ENCODE results near the gene MUC6.

MUC6 gene

GRCh38 chr11:1026641-1027482, 9.7 kb downstream of the MUC6 start (continued):
- no peak for TF ChIP-seq ZNF174 (tag by site-specific recombination; IDR thresholded peaks at IDR 0.05)
- TF ChIP-seq ZNF610 (tag by site-specific recombination; IDR thresholded peaks at IDR 0.05; ENCODE audit: borderline replicate concordance): no peak
- TF ChIP-seq ZNF561 (tag by site-specific recombination; IDR thresholded peaks at IDR 0.05; ENCODE audit: borderline replicate concordance): no peak
- TF ChIP-seq ZNF280C (tag by site-specific recombination; IDR thresholded peaks at IDR 0.05): no peak
- TF ChIP-seq BCL11B (tag by site-specific recombination; IDR thresholded peaks at IDR 0.05; ENCODE audit: low read depth): no peak
- no peak for TF ChIP-seq OVOL3 (tag by site-specific recombination; IDR thresholded peaks at IDR 0.05)
- no peak for TF ChIP-seq ZNF544 (tag by site-specific recombination; IDR thresholded peaks at IDR 0.05)
- no peak for TF ChIP-seq PRDM6 (tag by site-specific recombination; IDR thresholded peaks at IDR 0.05)

GRCh38 chr11:1026163-1026450, 10.4 kb downstream of the MUC6 start:
- TF ChIP-seq ZNF623 (tag by site-specific recombination; IDR thresholded peaks at IDR 0.05) (no peak), ZNF629 (tag by site-specific recombination; IDR thresholded peaks at IDR 0.05) (no peak), ZNF350 (tag by site-specific recombination; IDR thresholded peaks at IDR 0.05) (no peak), ZNF18 (tag by site-specific recombination; IDR thresholded peaks at IDR 0.05) (no peak), ZNF274 (IDR thresholded peaks at IDR 0.05; ENCODE audit: low read length) (no peak), ZNF274 (tag by site-specific recombination; IDR thresholded peaks at IDR 0.05; ENCODE audit: borderline replicate concordance) (no peak), ZNF561 (tag by site-specific recombination; IDR thresholded peaks at IDR 0.05; ENCODE audit: borderline replicate concordance) (no peak), ZNF423 (tag by site-specific recombination; IDR thresholded peaks at IDR 0.05) (no peak), SCRT2 (tag by site-specific recombination; IDR thresholded peaks at IDR 0.05) (no peak), TCF7L2 (IDR thresholded peaks at IDR 0.05; ENCODE audit: borderline replicate concordance, low read depth, low read length) (no peak), ZNF114 (tag by site-specific recombination; IDR thresholded peaks at IDR 0.05) (no peak)
- POLR2A ChIA-PET: no interaction called here

More at GRCh38 chr11:1026163-1026450, 10.4 kb downstream of the MUC6 start:
- Histone ChIP-seq H3K4me3 (ENCODE audit: low read depth, low read length) (no peak overlapping the region), H3K9me3 (ENCODE audit: control insufficient read depth, insufficient read depth, low read depth, low read length) (no peaks in the 10 kb centered on the region), H3K4me1 (ENCODE audit: control insufficient read depth, insufficient read depth, low read length) (no peaks in the 10 kb centered on the region), H3K36me3 (ENCODE audit: control insufficient read depth in 2 of 2, insufficient read depth in 1 of 2, low read length in 2 of 2) (no peaks in the 10 kb centered on the region), H3K27ac (ENCODE audit: extremely low read depth, low read depth, low read length) (no peak overlapping the region)
- CTCF ChIA-PET: interaction anchor here (0.6 kb wide), 1 partner anchor 20 kb away, joined by 3 read pairs; no protein-coding TSS in a partner anchor
